ENCODE measurements around the gene SCD5. TPM values are rescaled to one million over a fixed set of nuclear protein-coding genes. Genes with fewer than 3 reads are reported as not detected.

SCD5 gene
- total RNA-seq, 2 experiments from 2014 or later: 0.47 to 0.76 TPM

GRCh38 chr4:82710197-82710929 is 88.2 kb downstream of the SCD5 start:
- no peaks in the 10 kb centered on the region for H3K36me3 ChIP-seq (ENCODE audit: insufficient read depth, low read length)
- H3K4me3 ChIP-seq (ENCODE audit: low read depth, low read length, poor library complexity, severe bottlenecking): no peak overlapping the region
- H3K9me3 ChIP-seq (ENCODE audit: low read length): no peaks in the 10 kb centered on the region
- TF ChIP-seq CTCF (conservative IDR thresholded peaks at IDR 0.05; ENCODE audit: low read length): no peak
- no peak for TF ChIP-seq EZH2phosphoT487 (IDR thresholded peaks at IDR 0.05; ENCODE audit: borderline replicate concordance, low read depth, low read length)
- no peak overlapping the region for H3K27ac ChIP-seq (ENCODE audit: low read depth, low read length, poor library complexity, severe bottlenecking)
- intact Hi-C loops (cut with micrococcal nuclease; ENCODE audit: unreplicated experiment): no loop called here
- H4K20me1 ChIP-seq (ENCODE audit: insufficient read depth, low read length): no peaks in the 10 kb centered on the region
- H3K9me2 ChIP-seq (ENCODE audit: insufficient read depth, low read length): no peaks in the 10 kb centered on the region
- BruUV-seq (replicated peaks): no TSS peak
- CTCF ChIA-PET (ENCODE audit: unreplicated experiment): no interaction called here
- no peaks in the 10 kb centered on the region for H3K79me2 ChIP-seq (ENCODE audit: insufficient read depth, low read depth, low read length)
- POLR2A ChIA-PET: interaction anchor here (1.1 kb wide), 1 partner anchor 15 kb away, joined by 3 read pairs; no protein-coding TSS in a partner anchor
- H3K4me2 ChIP-seq (ENCODE audit: low read length): no peak overlapping the region
- no peak for DNase-seq (ENCODE audit: low spot score)
- H3K4me1 ChIP-seq (ENCODE audit: insufficient read depth, low read length, poor library complexity, severe bottlenecking): no peaks in the 10 kb centered on the region
- H2AFZ ChIP-seq (ENCODE audit: low read length): no peak overlapping the region

GRCh38 chr4:82708982-82709381 is 89.6 kb downstream of the SCD5 start:
- Histone ChIP-seq H3K27ac (ENCODE audit: low read depth, low read length, poor library complexity, severe bottlenecking) (no peak overlapping the region), H4K20me1 (ENCODE audit: insufficient read depth, low read length) (no peaks in the 10 kb centered on the region), H3K9me3 (ENCODE audit: low read length) (no peaks in the 10 kb centered on the region), H3K36me3 (ENCODE audit: insufficient read depth, low read length) (no peaks in the 10 kb centered on the region), H3K4me3 (ENCODE audit: low read depth, low read length, poor library complexity, severe bottlenecking) (no peak overlapping the region), H3K79me2 (ENCODE audit: insufficient read depth, low read depth, low read length) (no peaks in the 10 kb centered on the region), H3K4me1 (ENCODE audit: insufficient read depth, low read length, poor library complexity, severe bottlenecking) (no peaks in the 10 kb centered on the region), H2AFZ (ENCODE audit: low read length) (no peak overlapping the region), H3K9me2 (ENCODE audit: insufficient read depth, low read length) (no peaks in the 10 kb centered on the region), H3K4me2 (ENCODE audit: low read length) (no peak overlapping the region)
- BruUV-seq (replicated peaks): no TSS peak
- intact Hi-C loops (cut with micrococcal nuclease; ENCODE audit: unreplicated experiment): no loop called here
- no peak for DNase-seq (ENCODE audit: low spot score)
- CTCF ChIA-PET (ENCODE audit: unreplicated experiment): no interaction called here
- no peak for TF ChIP-seq CTCF (conservative IDR thresholded peaks at IDR 0.05; ENCODE audit: low read length)
- no peak for TF ChIP-seq EZH2phosphoT487 (IDR thresholded peaks at IDR 0.05; ENCODE audit: borderline replicate concordance, low read depth, low read length)
- POLR2A ChIA-PET: interaction anchor here (0.9 to 1.3 kb wide), 2 partner anchors 40 to 43 kb away, joined by 3 read pairs; no protein-coding TSS in a partner anchor

- H3K27ac ChIP-seq (ENCODE audit: low read depth, low read length, poor library complexity, severe bottlenecking): no peak overlapping the region
- TF ChIP-seq EZH2phosphoT487 (IDR thresholded peaks at IDR 0.05; ENCODE audit: borderline replicate concordance, low read depth, low read length): no peak
- TF ChIP-seq CTCF (conservative IDR thresholded peaks at IDR 0.05; ENCODE audit: low read length): no peak
- no peaks in the 10 kb centered on the region for H3K9me3 ChIP-seq (ENCODE audit: low read length)
- no peaks in the 10 kb centered on the region for H4K20me1 ChIP-seq (ENCODE audit: insufficient read depth, low read length)
- no peak overlapping the region for H3K4me2 ChIP-seq (ENCODE audit: low read length)
- no peak for DNase-seq (ENCODE audit: low spot score)
- no peaks in the 10 kb centered on the region for H3K36me3 ChIP-seq (ENCODE audit: insufficient read depth, low read length)
- POLR2A ChIA-PET: no interaction called here
- H3K9me2 ChIP-seq (ENCODE audit: insufficient read depth, low read length): no peaks in the 10 kb centered on the region
- H3K4me1 ChIP-seq (ENCODE audit: insufficient read depth, low read length, poor library complexity, severe bottlenecking): no peaks in the 10 kb centered on the region
- no peak overlapping the region for H2AFZ ChIP-seq (ENCODE audit: low read length)
- H3K79me2 ChIP-seq (ENCODE audit: insufficient read depth, low read depth, low read length): no peaks in the 10 kb centered on the region
- intact Hi-C loops (cut with micrococcal nuclease; ENCODE audit: unreplicated experiment): no loop called here
- no TSS peak for BruUV-seq (replicated peaks)
- CTCF ChIA-PET (ENCODE audit: unreplicated experiment): no interaction called here
- H3K4me3 ChIP-seq (ENCODE audit: low read depth, low read length, poor library complexity, severe bottlenecking): no peak overlapping the region
Measured at GRCh38 chr4:82706349-82707000, 92.1 kb downstream of the SCD5 start.

All from OCI-LY7 (cell line).